Nephron (organoid): ENCODE results near the gene LAMB4.

ENCODE experiments used
- H3K27ac Mint-ChIP-seq, 3 experiments: 2 replicates each; pipeline ENCODE4 v1.8.0; 2020; ENCODE audit warnings: mixed read lengths in 3 of 3, mild to moderate bottlenecking in 2 of 3, moderate library complexity in 1 of 3
- H3K27me3 Mint-ChIP-seq: 2 replicates; pipeline ENCODE4 v1.8.0; 2021; ENCODE audit warnings: low read depth, mild to moderate bottlenecking, moderate library complexity, mixed read lengths
- H3K36me3 Mint-ChIP-seq: 2 replicates; pipeline ENCODE4 v1.8.0; 2020; ENCODE audit warnings: low read depth, mixed read lengths
- H3K4me1 Mint-ChIP-seq: 2 replicates; pipeline ENCODE4 v1.8.0; 2020; ENCODE audit warnings: mixed read lengths
- H3K4me3 Mint-ChIP-seq, 3 experiments: 2 replicates each; pipeline ENCODE4 v1.8.0; 2020; ENCODE audit warnings: mild to moderate bottlenecking in 3 of 3, mixed read lengths in 3 of 3, moderate library complexity in 2 of 3
- H3K9me3 Mint-ChIP-seq: 2 replicates; pipeline ENCODE4 v1.8.0; 2020; ENCODE audit warnings: mixed read lengths
- CTCF ChIP-seq, 3 experiments: fragments of 200-600 bp; sonication (generic); IDR thresholded peaks; one replicate each; pipeline ENCODE4 v1.5.0; 2021; ENCODE audit warnings: antibody characterized with exemption in 3 of 3; ENCODE audit not compliant: unreplicated experiment in 3 of 3

LAMB4 gene

GRCh38 chr7:108077709-108078108 is 52.5 kb downstream of the LAMB4 start:
- peaks cover 8% of the 10 kb centered on the region for H3K9me3 Mint-ChIP-seq
- peak overlapping the region in 2 of 3 experiments; percentile 28 to 77 for H3K27ac Mint-ChIP-seq
- H3K4me1 Mint-ChIP-seq, result peaks cover 39% of the 10 kb centered on the region
- no peak for TF ChIP-seq CTCF (IDR thresholded peaks at IDR 0.05; ENCODE audit: unreplicated experiment in 3 of 3)
- H3K36me3 Mint-ChIP-seq, result peaks cover 6% of the 10 kb centered on the region
- H3K27me3 Mint-ChIP-seq, result no peaks in the 10 kb centered on the region
- H3K4me3 Mint-ChIP-seq, result no peak overlapping the region

- TF ChIP-seq CTCF (IDR thresholded peaks at IDR 0.05; ENCODE audit: unreplicated experiment in 3 of 3), result no peak
- H3K27me3 Mint-ChIP-seq, result no peaks in the 10 kb centered on the region
- peaks cover under 1% of the 10 kb centered on the region for H3K9me3 Mint-ChIP-seq
- H3K27ac Mint-ChIP-seq, result peak overlapping the region in 2 of 3 experiments; percentile 56 to 57
- H3K4me1 Mint-ChIP-seq, result peaks cover 46% of the 10 kb centered on the region
- no peak overlapping the region for H3K4me3 Mint-ChIP-seq
- peaks cover under 1% of the 10 kb centered on the region for H3K36me3 Mint-ChIP-seq
Observed at GRCh38 chr7:108076156-108076555, 54.0 kb downstream of the LAMB4 start.

GRCh38 chr7:108073305-108074070 is 56.7 kb downstream of the LAMB4 start:
- no peak overlapping the region for H3K27ac Mint-ChIP-seq
- TF ChIP-seq CTCF (IDR thresholded peaks at IDR 0.05; ENCODE audit: unreplicated experiment in 3 of 3), result no peak
- H3K27me3 Mint-ChIP-seq, result no peaks in the 10 kb centered on the region
- no peaks in the 10 kb centered on the region for H3K36me3 Mint-ChIP-seq
- H3K4me1 Mint-ChIP-seq, result peaks cover 27% of the 10 kb centered on the region
- H3K9me3 Mint-ChIP-seq, result no peaks in the 10 kb centered on the region
- H3K4me3 Mint-ChIP-seq, result no peak overlapping the region

- Mint-ChIP-seq H3K9me3 (no peaks in the 10 kb centered on the region), H3K27ac (no peak overlapping the region), H3K4me1 (peaks cover 20% of the 10 kb centered on the region), H3K4me3 (no peak overlapping the region), H3K27me3 (peaks cover 3% of the 10 kb centered on the region), H3K36me3 (no peaks in the 10 kb centered on the region)
- TF ChIP-seq CTCF (IDR thresholded peaks at IDR 0.05; ENCODE audit: unreplicated experiment in 3 of 3), result no peak
Observed at GRCh38 chr7:108072739-108073138, 57.4 kb downstream of the LAMB4 start.

- Mint-ChIP-seq H3K27me3 (peaks cover 3% of the 10 kb centered on the region), H3K9me3 (no peaks in the 10 kb centered on the region), H3K4me1 (peaks cover 19% of the 10 kb centered on the region), H3K36me3 (no peaks in the 10 kb centered on the region), H3K27ac (no peak overlapping the region), H3K4me3 (no peak overlapping the region)
- no peak for TF ChIP-seq CTCF (IDR thresholded peaks at IDR 0.05; ENCODE audit: unreplicated experiment in 3 of 3)
Observed at GRCh38 chr7:108072116-108072515, 58.0 kb downstream of the LAMB4 start.

GRCh38 chr7:108071551-108071950 is 58.6 kb downstream of the LAMB4 start:
- Mint-ChIP-seq H3K27me3 (peaks cover 3% of the 10 kb centered on the region), H3K4me3 (no peak overlapping the region), H3K4me1 (peaks cover 14% of the 10 kb centered on the region), H3K9me3 (no peaks in the 10 kb centered on the region), H3K27ac (no peak overlapping the region), H3K36me3 (no peaks in the 10 kb centered on the region)
- TF ChIP-seq CTCF (IDR thresholded peaks at IDR 0.05; ENCODE audit: unreplicated experiment in 3 of 3), result no peak
